HepG2 (cell line): ENCODE results near the gene IFT172. TPM values are rescaled to one million over a fixed set of nuclear protein-coding genes. Genes with fewer than 3 reads are reported as not detected.

ENCODE experiments used
- FOXK1 ChIP-seq: sonication (generic); formaldehyde crosslinking; IDR thresholded peaks from 2 replicates; pipeline ENCODE4 v1.4.0; 2020; ENCODE audit warnings: low read depth, missing genetic modification reagents, borderline replicate concordance
- GATA4 ChIP-seq: sonication (generic); IDR thresholded peaks from 2 replicates; pipeline ENCODE4 v1.6.1; 2016; ENCODE audit warnings: antibody characterized with exemption, low read depth, borderline replicate concordance
- HOXA5 ChIP-seq: sonication (generic); formaldehyde crosslinking; IDR thresholded peaks from 2 replicates; pipeline ENCODE4 v1.4.0; 2020; ENCODE audit warnings: missing genetic modification reagents
- NBN ChIP-seq: fragments of 450-650 bp; conservative IDR thresholded peaks from 2 replicates; pipeline ENCODE4 v1.6.1; 2017
- NFKB2 ChIP-seq: sonication (generic); formaldehyde crosslinking; IDR thresholded peaks from 2 replicates; pipeline ENCODE4 v1.4.0; 2020; ENCODE audit warnings: missing genetic modification reagents, borderline replicate concordance
- SNAI1 ChIP-seq: sonication (generic); formaldehyde crosslinking; IDR thresholded peaks from 2 replicates; pipeline ENCODE4 v1.5.0; 2020; ENCODE audit warnings: mild to moderate bottlenecking, missing genetic modification reagents, borderline replicate concordance
- U2AF2 ChIP-seq: fragments of 200-400 bp; formaldehyde crosslinking; IDR thresholded peaks from 2 replicates; pipeline ENCODE4 v1.6.1; 2017; ENCODE audit warnings: low read depth, mild to moderate bottlenecking, low read length
- ZBTB42 ChIP-seq: sonication (generic); formaldehyde crosslinking; IDR thresholded peaks from 2 replicates; pipeline ENCODE4 v1.5.0; 2020; ENCODE audit warnings: mild to moderate bottlenecking, missing genetic modification reagents
- ZKSCAN5 ChIP-seq: sonication (generic); formaldehyde crosslinking; IDR thresholded peaks from 2 replicates; pipeline ENCODE4 v1.5.1; 2020; ENCODE audit warnings: mild to moderate bottlenecking, missing genetic modification reagents
- ZNF501 ChIP-seq: sonication (generic); formaldehyde crosslinking; IDR thresholded peaks from 2 replicates; pipeline ENCODE4 v1.5.1; 2020; ENCODE audit warnings: mild to moderate bottlenecking, moderate library complexity, missing genetic modification reagents
- ZNF570 ChIP-seq: sonication (generic); formaldehyde crosslinking; IDR thresholded peaks from 2 replicates; pipeline ENCODE4 v1.4.0; 2020; ENCODE audit warnings: mild to moderate bottlenecking, missing genetic modification reagents, borderline replicate concordance
- polyA plus RNA-seq, 8 experiments: library from polyadenylated mRNA; depleted of rRNA in 3 of 8; stranded (reverse) in 7 of 8; unstranded in 1 of 8; fragments of >200 nt; fragmentation: Illumina TruSeq in 4 of 8; extraction: Trizol in 4 of 8; gene quantifications; 2 replicates each; pipeline versions ENCODE4 v1.2.1 to v1.2.3, GENCODE V29; 2011 to 2016; ENCODE audit warnings: low read depth in 4 of 8, missing spikeins in 1 of 8, mixed read lengths in 1 of 8; ENCODE audit not compliant: insufficient read depth in 1 of 8
- total RNA-seq, 5 experiments: library from RNA; depleted of rRNA; stranded (reverse); fragments of >200 nt; fragmentation: Illumina TruSeq; extraction: Trizol; gene quantifications; 2 replicates each; pipeline ENCODE4 v1.2.3, GENCODE V29; 2016; ENCODE audit warnings: low read depth in 1 of 5
- TF ChIP-seq, protein P1 (sequence below): sonication (generic); formaldehyde crosslinking; IDR thresholded peaks from 2 replicates; pipeline ENCODE4 v1.5.1; 2020; ENCODE audit warnings: missing genetic modification reagents, mild to moderate bottlenecking, borderline replicate concordance
- TF ChIP-seq, protein P2 (sequence below): sonication (generic); formaldehyde crosslinking; IDR thresholded peaks from 2 replicates; pipeline ENCODE4 v1.5.0; 2020; ENCODE audit warnings: mild to moderate bottlenecking, missing genetic modification reagents
- TF ChIP-seq, protein P3 (sequence below): sonication (generic); formaldehyde crosslinking; IDR thresholded peaks from 2 replicates; pipeline ENCODE4 v1.8.0; 2022; ENCODE audit warnings: mild to moderate bottlenecking, missing genetic modification reagents
- TF ChIP-seq, protein P4 (sequence below): sonication (generic); formaldehyde crosslinking; IDR thresholded peaks from 2 replicates; pipeline ENCODE4 v1.8.0; 2022; ENCODE audit warnings: missing genetic modification reagents, mild to moderate bottlenecking, moderate library complexity, borderline replicate concordance
- TF ChIP-seq, protein P5 (sequence below): sonication (generic); formaldehyde crosslinking; IDR thresholded peaks from 2 replicates; pipeline ENCODE4 v1.4.0; 2020; ENCODE audit warnings: mild to moderate bottlenecking, missing genetic modification reagents
- TF ChIP-seq, protein P6 (sequence below): sonication (generic); formaldehyde crosslinking; IDR thresholded peaks from 2 replicates; pipeline ENCODE4 v1.4.0; 2020; ENCODE audit warnings: mild to moderate bottlenecking, missing genetic modification reagents
- TF ChIP-seq, protein P7 (sequence below): IDR thresholded peaks from 2 replicates; pipeline ENCODE4 v1.6.1; 2016; ENCODE audit warnings: mild to moderate bottlenecking, missing biosample characterization, missing genetic modification reagents

The IFT172 gene
- total and polyA plus RNA-seq, 2 of the 13 experiments (the other 11 are each of a cell fraction or from before 2014, with no cell fraction given) = 21.6 to 35.7 TPM

DNA sequence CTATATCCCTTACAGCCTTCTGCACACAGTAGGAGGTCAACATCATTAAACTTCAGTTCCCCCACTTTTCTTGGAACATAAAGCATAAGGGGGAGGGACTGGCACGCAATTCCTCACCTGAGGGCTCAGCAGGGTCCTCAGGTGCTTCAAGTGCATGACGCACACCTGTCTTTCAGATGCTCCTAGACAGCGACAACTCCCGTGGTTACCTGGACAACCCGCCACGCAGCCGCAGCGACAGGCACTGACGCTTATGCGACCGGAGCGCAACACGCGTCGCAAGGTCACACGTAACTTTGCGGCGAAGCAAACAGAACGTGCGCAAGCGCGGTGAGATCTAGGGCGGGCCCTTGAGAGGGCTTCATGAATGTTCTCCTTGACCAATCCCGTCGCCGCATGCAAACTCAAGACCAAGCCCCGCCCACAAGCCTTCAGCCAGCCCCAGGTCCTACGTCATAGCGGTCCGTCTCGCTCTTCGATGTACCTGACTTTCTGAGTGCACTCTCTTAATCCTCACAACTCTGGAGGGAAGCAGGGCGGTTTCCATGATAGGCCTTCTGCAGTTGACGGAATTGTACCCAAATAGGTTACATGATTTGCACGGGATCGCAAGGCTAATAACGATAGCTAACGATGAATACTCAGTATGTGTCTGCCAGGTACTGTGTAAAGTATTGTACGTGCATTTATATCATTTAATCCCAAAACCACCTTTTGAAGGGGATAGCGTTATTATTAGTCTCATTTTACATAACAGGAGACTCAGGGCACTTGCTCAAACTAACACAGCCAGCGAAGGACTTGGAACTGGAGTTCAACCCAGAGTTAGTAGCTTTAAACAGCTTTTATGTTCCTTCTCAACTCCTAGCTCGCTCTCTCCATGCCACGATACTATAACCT is at the start of gene IFT172 (continued):
- TF ChIP-seq ZNF570 (CRISPR knock-in tag) = no peak
- TF ChIP-seq, protein P1, sequence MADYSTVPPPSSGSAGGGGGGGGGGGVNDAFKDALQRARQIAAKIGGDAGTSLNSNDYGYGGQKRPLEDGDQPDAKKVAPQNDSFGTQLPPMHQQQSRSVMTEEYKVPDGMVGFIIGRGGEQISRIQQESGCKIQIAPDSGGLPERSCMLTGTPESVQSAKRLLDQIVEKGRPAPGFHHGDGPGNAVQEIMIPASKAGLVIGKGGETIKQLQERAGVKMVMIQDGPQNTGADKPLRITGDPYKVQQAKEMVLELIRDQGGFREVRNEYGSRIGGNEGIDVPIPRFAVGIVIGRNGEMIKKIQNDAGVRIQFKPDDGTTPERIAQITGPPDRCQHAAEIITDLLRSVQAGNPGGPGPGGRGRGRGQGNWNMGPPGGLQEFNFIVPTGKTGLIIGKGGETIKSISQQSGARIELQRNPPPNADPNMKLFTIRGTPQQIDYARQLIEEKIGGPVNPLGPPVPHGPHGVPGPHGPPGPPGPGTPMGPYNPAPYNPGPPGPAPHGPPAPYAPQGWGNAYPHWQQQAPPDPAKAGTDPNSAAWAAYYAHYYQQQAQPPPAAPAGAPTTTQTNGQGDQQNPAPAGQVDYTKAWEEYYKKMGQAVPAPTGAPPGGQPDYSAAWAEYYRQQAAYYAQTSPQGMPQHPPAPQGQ = 0 out of 2 replicates have a peak, but pooled peaks have one; percentile 87
- TF ChIP-seq, protein P2, sequence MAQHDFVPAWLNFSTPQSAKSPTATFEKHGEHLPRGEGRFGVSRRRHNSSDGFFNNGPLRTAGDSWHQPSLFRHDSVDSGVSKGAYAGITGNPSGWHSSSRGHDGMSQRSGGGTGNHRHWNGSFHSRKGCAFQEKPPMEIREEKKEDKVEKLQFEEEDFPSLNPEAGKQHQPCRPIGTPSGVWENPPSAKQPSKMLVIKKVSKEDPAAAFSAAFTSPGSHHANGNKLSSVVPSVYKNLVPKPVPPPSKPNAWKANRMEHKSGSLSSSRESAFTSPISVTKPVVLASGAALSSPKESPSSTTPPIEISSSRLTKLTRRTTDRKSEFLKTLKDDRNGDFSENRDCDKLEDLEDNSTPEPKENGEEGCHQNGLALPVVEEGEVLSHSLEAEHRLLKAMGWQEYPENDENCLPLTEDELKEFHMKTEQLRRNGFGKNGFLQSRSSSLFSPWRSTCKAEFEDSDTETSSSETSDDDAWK (CRISPR knock-in tag) = no peak
- TF ChIP-seq ZNF501 (CRISPR knock-in tag) = peak; percentile 98
- no peak; the same call in 1 of the 2 replicates for TF ChIP-seq NFKB2 (CRISPR knock-in tag)
- TF ChIP-seq, protein P3, sequence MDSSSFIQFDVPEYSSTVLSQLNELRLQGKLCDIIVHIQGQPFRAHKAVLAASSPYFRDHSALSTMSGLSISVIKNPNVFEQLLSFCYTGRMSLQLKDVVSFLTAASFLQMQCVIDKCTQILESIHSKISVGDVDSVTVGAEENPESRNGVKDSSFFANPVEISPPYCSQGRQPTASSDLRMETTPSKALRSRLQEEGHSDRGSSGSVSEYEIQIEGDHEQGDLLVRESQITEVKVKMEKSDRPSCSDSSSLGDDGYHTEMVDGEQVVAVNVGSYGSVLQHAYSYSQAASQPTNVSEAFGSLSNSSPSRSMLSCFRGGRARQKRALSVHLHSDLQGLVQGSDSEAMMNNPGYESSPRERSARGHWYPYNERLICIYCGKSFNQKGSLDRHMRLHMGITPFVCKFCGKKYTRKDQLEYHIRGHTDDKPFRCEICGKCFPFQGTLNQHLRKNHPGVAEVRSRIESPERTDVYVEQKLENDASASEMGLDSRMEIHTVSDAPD (CRISPR knock-in tag) = peak; percentile 71; the same call in 1 of the 2 replicates
- peak; percentile 72; the same call in 1 of the 2 replicates for TF ChIP-seq ZBTB42
- no peak for TF ChIP-seq U2AF2
- no peak for TF ChIP-seq ZKSCAN5 (CRISPR knock-in tag)
- TF ChIP-seq FOXK1 (CRISPR knock-in tag) = peak; percentile 98
- TF ChIP-seq NBN = no peak
- TF ChIP-seq, protein P4, sequence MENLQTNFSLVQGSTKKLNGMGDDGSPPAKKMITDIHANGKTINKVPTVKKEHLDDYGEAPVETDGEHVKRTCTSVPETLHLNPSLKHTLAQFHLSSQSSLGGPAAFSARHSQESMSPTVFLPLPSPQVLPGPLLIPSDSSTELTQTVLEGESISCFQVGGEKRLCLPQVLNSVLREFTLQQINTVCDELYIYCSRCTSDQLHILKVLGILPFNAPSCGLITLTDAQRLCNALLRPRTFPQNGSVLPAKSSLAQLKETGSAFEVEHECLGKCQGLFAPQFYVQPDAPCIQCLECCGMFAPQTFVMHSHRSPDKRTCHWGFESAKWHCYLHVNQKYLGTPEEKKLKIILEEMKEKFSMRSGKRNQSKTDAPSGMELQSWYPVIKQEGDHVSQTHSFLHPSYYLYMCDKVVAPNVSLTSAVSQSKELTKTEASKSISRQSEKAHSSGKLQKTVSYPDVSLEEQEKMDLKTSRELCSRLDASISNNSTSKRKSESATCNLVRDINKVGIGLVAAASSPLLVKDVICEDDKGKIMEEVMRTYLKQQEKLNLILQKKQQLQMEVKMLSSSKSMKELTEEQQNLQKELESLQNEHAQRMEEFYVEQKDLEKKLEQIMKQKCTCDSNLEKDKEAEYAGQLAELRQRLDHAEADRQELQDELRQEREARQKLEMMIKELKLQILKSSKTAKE = no peak
- TF ChIP-seq SNAI1 (CRISPR knock-in tag) = no peak
- TF ChIP-seq, protein P5, sequence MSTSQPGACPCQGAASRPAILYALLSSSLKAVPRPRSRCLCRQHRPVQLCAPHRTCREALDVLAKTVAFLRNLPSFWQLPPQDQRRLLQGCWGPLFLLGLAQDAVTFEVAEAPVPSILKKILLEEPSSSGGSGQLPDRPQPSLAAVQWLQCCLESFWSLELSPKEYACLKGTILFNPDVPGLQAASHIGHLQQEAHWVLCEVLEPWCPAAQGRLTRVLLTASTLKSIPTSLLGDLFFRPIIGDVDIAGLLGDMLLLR (CRISPR knock-in tag) = peak; percentile 26; the same call in 1 of the 2 replicates
- TF ChIP-seq GATA4 = no peak
- TF ChIP-seq, protein P6, sequence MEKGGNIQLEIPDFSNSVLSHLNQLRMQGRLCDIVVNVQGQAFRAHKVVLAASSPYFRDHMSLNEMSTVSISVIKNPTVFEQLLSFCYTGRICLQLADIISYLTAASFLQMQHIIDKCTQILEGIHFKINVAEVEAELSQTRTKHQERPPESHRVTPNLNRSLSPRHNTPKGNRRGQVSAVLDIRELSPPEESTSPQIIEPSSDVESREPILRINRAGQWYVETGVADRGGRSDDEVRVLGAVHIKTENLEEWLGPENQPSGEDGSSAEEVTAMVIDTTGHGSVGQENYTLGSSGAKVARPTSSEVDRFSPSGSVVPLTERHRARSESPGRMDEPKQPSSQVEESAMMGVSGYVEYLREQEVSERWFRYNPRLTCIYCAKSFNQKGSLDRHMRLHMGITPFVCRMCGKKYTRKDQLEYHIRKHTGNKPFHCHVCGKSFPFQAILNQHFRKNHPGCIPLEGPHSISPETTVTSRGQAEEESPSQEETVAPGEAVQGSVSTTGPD (CRISPR knock-in tag) = no peak
- no peak for TF ChIP-seq HOXA5
- TF ChIP-seq, protein P7, sequence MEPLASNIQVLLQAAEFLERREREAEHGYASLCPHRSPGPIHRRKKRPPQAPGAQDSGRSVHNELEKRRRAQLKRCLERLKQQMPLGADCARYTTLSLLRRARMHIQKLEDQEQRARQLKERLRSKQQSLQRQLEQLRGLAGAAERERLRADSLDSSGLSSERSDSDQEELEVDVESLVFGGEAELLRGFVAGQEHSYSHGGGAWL (CRISPR knock-in tag) = peak; percentile 69
